OCI-LY1 (cell line): ENCODE data around the gene FAM117B.

Source experiments
- H2AFZ ChIP-seq: fragments of 200-600 bp; sonication (generic), shearing (Covaris generic); 2 replicates; pipeline ENCODE4 v1.6.0; 2014; ENCODE audit warnings: antibody characterized with exemption, mild to moderate bottlenecking, low read length
- H3F3A ChIP-seq: fragments of 200-600 bp; sonication (generic), shearing (Covaris generic); 2 replicates; pipeline ENCODE4 v1.6.0; 2014; ENCODE audit warnings: mild to moderate bottlenecking, antibody characterized with exemption, low read length, moderate library complexity; ENCODE audit not compliant: insufficient read depth
- H3K27ac ChIP-seq: fragments of 200-600 bp; sonication (generic); 2 replicates; pipeline ENCODE4 v1.5.1; 2014; ENCODE audit warnings: low read length, mixed run types, mild to moderate bottlenecking, low read depth; ENCODE audit not compliant: poor library complexity, severe bottlenecking
- H3K27me3 ChIP-seq: fragments of 200-600 bp; sonication (generic); 2 replicates; pipeline ENCODE4 v1.6.0; 2014; ENCODE audit warnings: antibody characterized with exemption, mild to moderate bottlenecking, low read length, moderate library complexity; ENCODE audit not compliant: insufficient read depth
- H3K36me3 ChIP-seq: fragments of 200-600 bp; sonication (generic); 2 replicates; pipeline ENCODE4 v1.6.1; 2014; ENCODE audit warnings: mild to moderate bottlenecking, antibody characterized with exemption, low read length, moderate library complexity, mixed read lengths; ENCODE audit not compliant: insufficient read depth
- H3K4me1 ChIP-seq: fragments of 200-600 bp; sonication (generic); 2 replicates; pipeline ENCODE4 v1.5.1; 2014; ENCODE audit warnings: mild to moderate bottlenecking, low read length, moderate library complexity; ENCODE audit not compliant: insufficient read depth, severe bottlenecking
- H3K4me2 ChIP-seq: fragments of 200-600 bp; sonication (generic), shearing (Covaris generic); 2 replicates; pipeline ENCODE4 v1.6.1; 2014; ENCODE audit warnings: low read length
- H3K4me3 ChIP-seq: fragments of 200-600 bp; sonication (generic); 2 replicates; pipeline ENCODE4 v1.5.1; 2014; ENCODE audit warnings: low read length, low read depth, mild to moderate bottlenecking, mixed read lengths; ENCODE audit not compliant: poor library complexity, severe bottlenecking
- H3K79me2 ChIP-seq: fragments of 200-600 bp; shearing (Covaris generic); 2 replicates; pipeline ENCODE4 v1.6.1; 2016; ENCODE audit warnings: mixed run types, low read length, mixed read lengths; ENCODE audit not compliant: insufficient read depth
- H3K9ac ChIP-seq: fragments of 200-600 bp; sonication (generic), shearing (Covaris generic); 2 replicates; pipeline ENCODE4 v1.6.1; 2014; ENCODE audit warnings: mild to moderate bottlenecking, low read length, mixed read lengths
- H3K9me2 ChIP-seq: fragments of 200-600 bp; sonication (generic), shearing (Covaris generic); 2 replicates; pipeline ENCODE4 v1.6.1; 2014; ENCODE audit warnings: low read depth, mild to moderate bottlenecking, low read length, mixed read lengths
- H3K9me3 ChIP-seq: fragments of 200-600 bp; shearing (Covaris generic); 2 replicates; pipeline ENCODE4 v1.6.1; 2014; ENCODE audit warnings: low read length, mixed read lengths
- H4K20me1 ChIP-seq: fragments of 200-600 bp; sonication (generic), shearing (Covaris generic); 2 replicates; pipeline ENCODE4 v1.6.0; 2016; ENCODE audit warnings: mild to moderate bottlenecking, low read length; ENCODE audit not compliant: insufficient read depth
- CTCF ChIP-seq: fragments of 200-600 bp; sonication (generic), shearing (Covaris generic); IDR thresholded peaks from 2 replicates; pipeline ENCODE4 v1.5.1; 2017; ENCODE audit warnings: mild to moderate bottlenecking, antibody characterized with exemption, low read length, moderate library complexity, mixed read lengths
- EZH2 ChIP-seq: fragments of 200-600 bp; sonication (generic), shearing (Covaris generic); IDR thresholded peaks from 2 replicates; pipeline ENCODE4 v1.8.0; 2017; ENCODE audit warnings: borderline replicate concordance, mixed run types, mild to moderate bottlenecking, antibody characterized with exemption, low read length, moderate library complexity, mixed read lengths

The FAM117B gene

GRCh38 chr2:202639231-202639630 lies 4.5 kb downstream of the FAM117B start:
- no peaks in the 10 kb centered on the region; the same call in none of the 2 replicates for H3F3A ChIP-seq
- H3K4me1 ChIP-seq: peaks cover 58% of the 10 kb centered on the region
- H4K20me1 ChIP-seq: no peaks in the 10 kb centered on the region
- no peak for TF ChIP-seq CTCF
- no peak for TF ChIP-seq EZH2
- H3K27me3 ChIP-seq: no peaks in the 10 kb centered on the region
- H3K79me2 ChIP-seq: peaks cover 70% of the 10 kb centered on the region
- no peaks in the 10 kb centered on the region for H3K36me3 ChIP-seq
- no peaks in the 10 kb centered on the region for H3K9me3 ChIP-seq
- H3K9ac ChIP-seq: no peak overlapping the region; the same call in 1 of the 2 replicates
- H3K4me2 ChIP-seq: peak overlapping the region; percentile 76
- peak overlapping the region; percentile 10 for H3K4me3 ChIP-seq
- H3K27ac ChIP-seq: peak overlapping the region; percentile 63
- no peaks in the 10 kb centered on the region for H3K9me2 ChIP-seq
- H2AFZ ChIP-seq: no peak overlapping the region

DNA sequence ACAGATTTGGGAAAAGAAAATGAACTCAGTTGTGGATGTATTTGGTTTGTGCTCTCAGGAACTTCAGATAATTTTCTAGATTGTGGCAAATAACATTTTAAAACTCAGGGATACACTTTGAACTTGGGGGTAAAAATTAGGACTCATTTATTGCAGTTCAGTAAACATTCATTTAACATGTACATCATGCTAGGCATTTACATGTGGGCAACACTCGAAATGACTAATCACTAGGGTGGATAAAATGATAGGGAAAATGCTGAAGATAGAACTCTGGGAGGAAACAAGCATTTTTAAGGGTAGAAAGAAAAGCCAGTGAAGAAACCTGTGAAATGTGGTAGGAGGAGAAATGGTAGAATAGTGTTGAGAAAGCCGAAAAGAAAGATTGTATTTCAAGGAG lies 7.8 kb downstream of the FAM117B start:
- peak overlapping the region; percentile 58 for H3K9ac ChIP-seq
- H3K27ac ChIP-seq: peak overlapping the region; percentile 89
- TF ChIP-seq CTCF: no peak
- no peak for TF ChIP-seq EZH2
- H3K4me3 ChIP-seq: peak overlapping the region; percentile 43
- no peaks in the 10 kb centered on the region; the same call in none of the 2 replicates for H3F3A ChIP-seq
- H3K36me3 ChIP-seq: no peaks in the 10 kb centered on the region
- H3K9me2 ChIP-seq: no peaks in the 10 kb centered on the region
- peak overlapping the region; percentile 76 for H3K4me2 ChIP-seq
- H3K79me2 ChIP-seq: peaks cover 82% of the 10 kb centered on the region
- H4K20me1 ChIP-seq: no peaks in the 10 kb centered on the region
- H3K27me3 ChIP-seq: no peaks in the 10 kb centered on the region
- no peaks in the 10 kb centered on the region for H3K9me3 ChIP-seq
- H3K4me1 ChIP-seq: peaks cover 62% of the 10 kb centered on the region
- H2AFZ ChIP-seq: no peak overlapping the region

DNA sequence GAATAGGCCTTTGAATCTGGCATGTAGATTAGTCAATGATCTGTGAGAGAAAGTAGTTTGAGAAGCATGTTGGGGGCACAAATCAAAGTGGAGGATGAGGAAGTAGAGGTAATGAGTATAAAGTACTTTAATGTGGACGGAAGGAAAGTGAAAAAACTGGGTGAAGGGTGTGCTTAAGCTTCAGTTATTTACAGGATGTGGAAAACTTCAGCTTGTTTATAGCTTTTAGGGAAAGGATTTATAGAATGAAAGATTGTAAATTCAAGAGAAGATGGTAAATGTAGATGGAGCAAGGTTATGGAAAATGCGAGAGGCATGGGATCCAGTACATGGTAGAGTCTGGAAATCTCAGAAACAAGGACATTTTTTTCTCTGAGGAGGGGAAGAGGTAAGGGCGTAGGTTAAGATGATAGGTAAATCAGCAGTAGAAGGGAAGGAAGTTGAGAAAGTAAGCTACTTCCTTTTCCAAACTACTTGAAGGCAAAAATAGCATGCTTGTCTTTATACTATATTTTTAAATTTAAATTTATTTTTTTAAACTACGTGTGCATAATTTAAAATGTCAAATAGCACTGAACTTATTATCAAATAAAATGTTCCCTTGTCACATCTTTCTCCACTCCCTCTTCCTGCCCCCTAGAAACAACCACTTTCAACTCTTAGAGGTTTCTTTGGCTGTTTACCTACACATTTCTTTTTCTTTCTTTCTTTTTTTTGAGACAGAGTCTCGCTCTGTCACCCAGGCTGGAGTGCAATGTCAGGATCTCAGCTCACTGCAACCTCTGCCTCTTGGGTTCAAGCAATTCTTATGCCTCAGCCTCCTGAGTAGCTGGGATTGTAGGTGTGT lies 8.5 kb downstream of the FAM117B start:
- Histone ChIP-seq H3K27me3 (no peaks in the 10 kb centered on the region), H2AFZ (no peak overlapping the region), H3K9ac (peak overlapping the region; percentile 58), H3K27ac (peak overlapping the region; percentile 89), H3K79me2 (peaks cover 82% of the 10 kb centered on the region), H3K4me3 (peak overlapping the region; percentile 43), H3K9me3 (no peaks in the 10 kb centered on the region), H3F3A (no peaks in the 10 kb centered on the region; the same call in none of the 2 replicates), H3K9me2 (no peaks in the 10 kb centered on the region), H3K36me3 (no peaks in the 10 kb centered on the region), H3K4me1 (peaks cover 61% of the 10 kb centered on the region), H4K20me1 (no peaks in the 10 kb centered on the region), H3K4me2 (peak overlapping the region; percentile 76)
- no peak for TF ChIP-seq CTCF
- TF ChIP-seq EZH2: no peak
